ENCODE data around the gene SYNDIG1.

SYNDIG1 gene

GRCh38 chr20:24446811-24447210 is 22.6 kb upstream of the SYNDIG1 start:
- DNase-seq (ENCODE audit: low read depth in 1 of 2, low spot score in 1 of 2), result no peak

- no peak for DNase-seq (ENCODE audit: low read depth in 1 of 2, low spot score in 1 of 2)
Measured at GRCh38 chr20:24448170-24448569, 21.3 kb upstream of the SYNDIG1 start.

GRCh38 chr20:24449026-24449720 is 20.3 kb upstream of the SYNDIG1 start:
- no peak for DNase-seq (ENCODE audit: low read depth in 1 of 2, low spot score in 1 of 2)

- DNase-seq (ENCODE audit: low read depth in 1 of 2, low spot score in 1 of 2), result no peak
Measured at GRCh38 chr20:24450177-24450576, 19.3 kb upstream of the SYNDIG1 start.

GRCh38 chr20:24450624-24451376 is 18.6 kb upstream of the SYNDIG1 start:
- no peak for DNase-seq (ENCODE audit: low read depth in 1 of 2, low spot score in 1 of 2)

GRCh38 chr20:24451428-24451827 is 18.0 kb upstream of the SYNDIG1 start:
- DNase-seq (ENCODE audit: low read depth in 1 of 2, low spot score in 1 of 2), result no peak

GRCh38 chr20:24452016-24452415 is 17.4 kb upstream of the SYNDIG1 start:
- DNase-seq (ENCODE audit: low read depth in 1 of 2, low spot score in 1 of 2), result no peak

- no peak for DNase-seq (ENCODE audit: low read depth in 1 of 2, low spot score in 1 of 2)
Measured at GRCh38 chr20:24452498-24453127, 16.8 kb upstream of the SYNDIG1 start.

GRCh38 chr20:24453869-24454268 is 15.6 kb upstream of the SYNDIG1 start:
- no peak for DNase-seq (ENCODE audit: low read depth in 1 of 2, low spot score in 1 of 2)

- no peak for DNase-seq (ENCODE audit: low read depth in 1 of 2, low spot score in 1 of 2)
Measured at GRCh38 chr20:24455081-24455480, 14.3 kb upstream of the SYNDIG1 start.

- no peak for DNase-seq (ENCODE audit: low read depth in 1 of 2, low spot score in 1 of 2)
Measured at GRCh38 chr20:24456398-24456781, 13.0 kb upstream of the SYNDIG1 start.

- DNase-seq (ENCODE audit: low read depth in 1 of 2, low spot score in 1 of 2), result no peak
Measured at GRCh38 chr20:24458436-24458835, 11.0 kb upstream of the SYNDIG1 start.

GRCh38 chr20:24459733-24460132 is 9.7 kb upstream of the SYNDIG1 start:
- no peak for DNase-seq (ENCODE audit: low read depth in 1 of 2, low spot score in 1 of 2)

GRCh38 chr20:24460712-24461111 is 8.7 kb upstream of the SYNDIG1 start:
- DNase-seq (ENCODE audit: low read depth in 1 of 2, low spot score in 1 of 2), result no peak

GRCh38 chr20:24461848-24462247 is 7.6 kb upstream of the SYNDIG1 start:
- no peak for DNase-seq (ENCODE audit: low read depth in 1 of 2, low spot score in 1 of 2)

- DNase-seq (ENCODE audit: low read depth in 1 of 2, low spot score in 1 of 2), result no peak
Measured at GRCh38 chr20:24462460-24463010, 6.9 kb upstream of the SYNDIG1 start.

GRCh38 chr20:24465159-24465558 is 4.3 kb upstream of the SYNDIG1 start:
- DNase-seq (ENCODE audit: low read depth in 1 of 2, low spot score in 1 of 2), result no peak

GRCh38 chr20:24465730-24466129 is 3.7 kb upstream of the SYNDIG1 start:
- DNase-seq (ENCODE audit: low read depth in 1 of 2, low spot score in 1 of 2), result no peak

GRCh38 chr20:24468401-24469115 is 871 bp upstream of the SYNDIG1 start:
- DNase-seq (ENCODE audit: low read depth in 1 of 2, low spot score in 1 of 2), result no peak

- DNase-seq (ENCODE audit: low read depth in 1 of 2, low spot score in 1 of 2), result no peak
Measured at GRCh38 chr20:24469894-24470745, 691 bp downstream of the SYNDIG1 start.
